KG1 (cell line): Measurements from ENCODE around the gene SHB.
"Not testable (repeated sequence)": the region's sequence is repeated elsewhere in the genome, so short reads cannot be mapped to it uniquely, and the experiment has no call there.

Experiments
- DNase-seq: peaks from one replicate; lab custom pipeline; 2025; lab: John Stamatoyannopoulos, UW

SHB gene

GRCh38 chr9:37902796-37903646 is 166.0 kb downstream of the SHB start:
- DNase-seq, result peak; percentile 33

DNA sequence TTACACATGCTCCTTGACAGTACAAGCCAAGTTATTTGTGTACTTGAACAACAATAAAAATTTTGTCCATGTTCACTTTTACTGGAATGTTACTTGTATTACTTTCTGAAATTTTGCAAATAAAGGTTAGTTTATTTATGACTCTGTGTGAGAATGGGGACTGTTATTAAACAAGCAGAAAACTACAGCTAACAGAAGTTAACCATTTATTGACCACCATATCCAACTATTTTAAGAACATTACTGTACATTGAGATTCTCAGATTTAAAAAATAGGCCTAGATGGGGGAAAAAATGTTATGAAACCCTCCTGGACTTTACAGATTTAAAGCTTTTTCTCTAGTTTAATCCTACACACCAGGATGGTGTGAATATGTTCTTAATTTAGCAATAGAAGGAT is 166.9 kb downstream of the SHB start:
- DNase-seq, result no peak

GRCh38 chr9:37899041-37899440 is 170.0 kb downstream of the SHB start:
- DNase-seq, result no peak

- DNase-seq, result no peak
Measured at GRCh38 chr9:37897665-37898064, 171.4 kb downstream of the SHB start.

DNA sequence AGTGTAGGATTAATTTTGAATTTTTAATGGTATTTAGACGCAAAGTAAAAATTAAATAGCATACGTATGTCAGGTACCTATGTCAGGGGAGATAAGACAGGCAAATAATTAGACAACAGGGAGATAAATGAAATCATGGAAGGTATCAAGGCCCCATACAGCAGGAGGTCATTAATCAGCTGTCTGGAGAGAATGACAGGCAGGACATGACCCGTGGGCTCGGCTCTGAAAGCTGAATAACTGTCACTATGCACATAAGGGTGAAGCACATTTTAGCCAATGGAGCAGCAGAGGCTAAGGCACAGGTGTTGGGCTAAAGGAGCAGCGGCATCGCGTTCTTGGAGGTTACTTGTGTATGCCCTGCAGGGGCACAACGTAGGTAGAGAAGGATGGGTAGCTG is 177.0 kb downstream of the SHB start:
- no peak for DNase-seq

- DNase-seq, result not testable (repeated sequence)
Measured at GRCh38 chr9:37891042-37891441, 178.0 kb downstream of the SHB start.

DNA sequence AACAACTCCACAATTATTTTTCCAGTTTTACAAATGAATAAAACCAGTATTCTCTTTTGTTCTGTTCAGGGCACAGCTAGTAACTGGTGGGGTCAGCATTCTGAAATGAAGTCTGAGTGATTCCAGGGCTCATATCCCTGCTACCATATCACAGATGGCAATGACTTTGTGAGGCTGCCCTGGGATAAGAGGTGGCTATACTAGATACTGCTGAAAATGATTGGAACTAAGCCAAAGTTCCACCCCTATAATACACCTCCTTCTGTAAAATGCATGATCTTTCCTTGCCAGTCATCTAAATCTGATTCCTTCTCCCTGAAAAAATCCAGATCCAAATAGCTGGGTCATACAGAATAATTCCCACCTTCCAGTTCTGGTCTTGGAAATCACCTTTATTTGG is 179.5 kb downstream of the SHB start:
- DNase-seq, result no peak

DNA sequence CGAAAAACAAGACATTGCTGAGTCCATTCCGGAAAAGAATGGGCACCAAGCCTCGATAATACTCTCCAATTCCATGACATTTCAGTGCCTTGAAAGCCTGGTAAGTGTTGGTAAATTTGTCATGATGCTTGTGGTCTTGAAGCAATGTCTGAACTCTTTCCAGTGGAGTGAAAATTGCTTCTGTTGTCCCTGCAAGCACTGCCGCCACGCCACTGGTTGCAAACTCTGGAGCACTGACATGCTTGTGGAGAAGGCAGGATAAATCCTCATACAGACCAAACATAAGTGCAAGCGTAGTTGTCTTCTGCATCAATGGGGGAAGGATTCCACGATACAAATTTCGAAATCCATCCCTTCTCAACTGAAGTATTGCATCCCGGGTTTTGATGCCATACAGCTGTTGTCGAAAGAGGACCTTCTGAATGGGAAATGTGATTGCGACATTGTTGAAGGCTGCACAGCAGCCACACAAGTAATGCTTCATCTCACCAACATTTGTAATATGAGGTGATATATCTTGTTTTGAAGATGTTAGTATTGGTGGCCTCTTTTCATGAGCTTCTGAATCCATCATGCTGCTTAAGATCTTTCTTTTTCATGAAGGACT is 180.9 kb downstream of the SHB start:
- DNase-seq, result not testable (repeated sequence)

DNA sequence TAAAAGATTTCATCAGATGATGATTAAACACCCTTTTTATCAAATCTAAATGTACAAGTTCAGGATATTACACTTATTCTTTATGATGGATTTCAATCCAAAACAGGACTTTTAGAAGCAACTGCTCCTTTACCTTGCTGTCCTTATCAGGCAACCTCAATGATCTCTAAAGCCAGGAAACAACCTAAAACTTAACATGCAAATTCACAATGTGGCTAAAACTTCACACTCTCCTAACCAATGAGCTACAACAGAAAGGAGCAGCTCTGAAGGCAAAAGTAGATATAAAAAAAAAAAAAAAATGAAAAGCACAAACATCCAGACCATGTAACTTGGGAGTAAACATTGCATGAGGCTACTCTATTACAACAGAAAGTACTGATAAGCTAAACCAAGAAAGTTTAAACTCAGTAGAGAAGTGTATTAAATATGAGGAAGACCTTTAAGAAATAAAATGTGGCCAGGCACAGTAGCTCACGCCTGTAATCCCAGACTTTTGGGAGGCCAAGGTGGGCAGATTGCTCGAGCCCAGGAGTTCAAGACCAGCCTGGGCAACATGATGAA is 188.0 kb downstream of the SHB start:
- no peak for DNase-seq

DNA sequence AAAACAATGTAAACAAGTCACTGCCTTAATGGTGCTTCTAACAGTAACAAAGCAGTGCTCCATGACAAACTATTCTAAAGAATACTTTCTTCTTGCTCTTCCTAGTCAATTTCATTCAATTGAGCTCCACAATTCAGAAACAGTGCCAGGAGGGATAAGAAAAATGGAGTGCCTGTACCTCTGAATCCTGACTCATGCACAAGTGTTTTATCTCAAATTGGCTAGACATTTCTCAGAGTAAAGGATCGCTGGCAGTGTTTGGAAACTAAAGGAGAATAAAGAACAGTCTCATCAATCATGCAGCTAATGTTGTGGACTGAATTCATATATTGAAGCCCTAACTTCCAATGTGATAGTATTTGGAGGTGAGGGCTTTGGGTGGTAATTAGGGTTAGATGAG is 192.7 kb downstream of the SHB start:
- no peak for DNase-seq

- no peak for DNase-seq
Measured at GRCh38 chr9:37873955-37874354, 195.1 kb downstream of the SHB start.

DNA sequence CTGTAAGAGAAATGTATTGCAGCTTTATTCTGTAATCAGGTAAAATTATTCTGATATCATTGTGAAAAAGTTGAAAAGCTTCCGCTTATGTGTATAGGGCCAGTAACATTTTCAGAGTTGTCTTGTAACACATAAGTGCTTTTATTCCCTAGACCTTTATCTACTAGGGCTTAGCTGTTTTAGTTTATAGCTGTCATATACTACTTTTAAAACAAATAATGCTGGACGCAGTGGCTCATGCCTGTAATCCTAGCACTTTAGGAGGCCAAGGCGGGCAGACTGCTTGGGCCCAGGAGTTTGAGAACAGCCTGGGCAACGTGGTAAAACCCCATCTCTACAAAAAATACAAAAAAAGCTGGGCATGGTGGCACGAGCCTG is 198.2 kb downstream of the SHB start:
- no peak for DNase-seq

- DNase-seq, result no peak
Measured at GRCh38 chr9:37870081-37870798, 198.8 kb downstream of the SHB start.
